Ectodermal cell (in vitro differentiated cells): Measurements from ENCODE around the gene HPCA.
A peak's percentile ranks its signal among the peaks of the same experiment; 100 is the strongest.

Experiments
- H3K27ac ChIP-seq: 2 replicates; pipeline ENCODE4 v1.7.0; 2013; ENCODE audit warnings: mild to moderate bottlenecking, low read depth, low read length; ENCODE audit not compliant: insufficient read depth, poor library complexity, severe bottlenecking
- H3K27me3 ChIP-seq: 2 replicates; pipeline ENCODE4 v1.7.0; 2013; ENCODE audit warnings: mild to moderate bottlenecking, low read length; ENCODE audit not compliant: insufficient read depth, control insufficient read depth, poor library complexity, severe bottlenecking
- H3K36me3 ChIP-seq: one replicate; pipeline ENCODE4 v1.7.0; 2013; ENCODE audit warnings: low read length; ENCODE audit not compliant: control insufficient read depth, insufficient read depth
- H3K4me1 ChIP-seq: one replicate; pipeline ENCODE4 v1.7.0; 2013; ENCODE audit warnings: low read length; ENCODE audit not compliant: control insufficient read depth, insufficient read depth
- H3K4me3 ChIP-seq: 2 replicates; pipeline ENCODE4 v1.7.0; 2013; ENCODE audit warnings: low read depth, low read length, control low read depth; ENCODE audit not compliant: insufficient read depth
- H3K9me3 ChIP-seq: 2 replicates; pipeline ENCODE4 v1.7.0; 2013; ENCODE audit warnings: mild to moderate bottlenecking, low read length, moderate library complexity; ENCODE audit not compliant: control insufficient read depth
- WGBS, 2 experiments: methylation state at CpG; one replicate each; pipeline ENCODE4 v1.1.7; 2013; ENCODE audit warnings: missing lambda C conversion rate in 2 of 2; 5-methylcytosine and 5-hydroxymethylcytosine counted together

Gene HPCA

GRCh38 chr1:32896451-32896850 is 10.2 kb downstream of the HPCA start:
- Histone ChIP-seq H3K27ac (no peak overlapping the region), H3K4me3 (no peak overlapping the region), H3K36me3 (no peaks in the 10 kb centered on the region), H3K4me1 (peaks cover 14% of the 10 kb centered on the region), H3K27me3 (peaks cover 41% of the 10 kb centered on the region), H3K9me3 (no peaks in the 10 kb centered on the region)
- WGBS, 2 experiments, result 89 to 91% methylated on average over 5 of the region's 5 CpGs

GRCh38 chr1:32897082-32898049 is 11.1 kb downstream of the HPCA start:
- peaks cover 10% of the 10 kb centered on the region for H3K4me1 ChIP-seq
- WGBS, 2 experiments, result 87 to 88% methylated on average over 11 of the region's 11 CpGs
- no peaks in the 10 kb centered on the region for H3K9me3 ChIP-seq
- no peaks in the 10 kb centered on the region for H3K36me3 ChIP-seq
- no peak overlapping the region for H3K27ac ChIP-seq
- H3K27me3 ChIP-seq, result peaks cover 42% of the 10 kb centered on the region
- H3K4me3 ChIP-seq, result no peak overlapping the region

GRCh38 chr1:32898056-32898455 is 11.8 kb downstream of the HPCA start:
- H3K27me3 ChIP-seq, result peaks cover 43% of the 10 kb centered on the region
- H3K27ac ChIP-seq, result no peak overlapping the region
- no peak overlapping the region for H3K4me3 ChIP-seq
- H3K9me3 ChIP-seq, result no peaks in the 10 kb centered on the region
- H3K36me3 ChIP-seq, result no peaks in the 10 kb centered on the region
- 94% methylated on average over 9 of the region's 9 CpGs for WGBS, 2 experiments
- H3K4me1 ChIP-seq, result peaks cover 8% of the 10 kb centered on the region

GRCh38 chr1:32898958-32899357 is 12.7 kb downstream of the HPCA start:
- Histone ChIP-seq H3K9me3 (no peaks in the 10 kb centered on the region), H3K36me3 (no peaks in the 10 kb centered on the region), H3K4me3 (no peak overlapping the region), H3K4me1 (peaks cover 6% of the 10 kb centered on the region), H3K27ac (no peak overlapping the region), H3K27me3 (peaks cover 43% of the 10 kb centered on the region)
- 85 to 93% methylated on average over 3 of the region's 3 CpGs for WGBS, 2 experiments

GRCh38 chr1:32899586-32900296 is 13.4 kb downstream of the HPCA start:
- Histone ChIP-seq H3K4me3 (no peak overlapping the region), H3K4me1 (no peaks in the 10 kb centered on the region), H3K9me3 (no peaks in the 10 kb centered on the region), H3K27me3 (peaks cover 43% of the 10 kb centered on the region), H3K36me3 (no peaks in the 10 kb centered on the region), H3K27ac (no peak overlapping the region)
- WGBS, 2 experiments, result 87 to 90% methylated on average over 7 of the region's 7 CpGs

- Histone ChIP-seq H3K4me1 (no peaks in the 10 kb centered on the region), H3K36me3 (no peaks in the 10 kb centered on the region), H3K4me3 (peak overlapping the region; percentile 43), H3K9me3 (no peaks in the 10 kb centered on the region), H3K27me3 (peaks cover 43% of the 10 kb centered on the region), H3K27ac (no peak overlapping the region)
- 26 to 30% methylated on average over 22 of the region's 22 CpGs for WGBS, 2 experiments
Observed at GRCh38 chr1:32900371-32900955, 14.2 kb downstream of the HPCA start.

GRCh38 chr1:32900956-32901822 is 14.9 kb downstream of the HPCA start, which contains the start of gene TMEM54:
TSS of gene TMEM54 (minus strand) at chr1:32901389. CDS start at chr1:32901238, 151 bp downstream.
- no peaks in the 10 kb centered on the region for H3K36me3 ChIP-seq
- H3K27me3 ChIP-seq, result peaks cover 43% of the 10 kb centered on the region
- H3K27ac ChIP-seq, result no peak within 1 kb of the TSS
- no peaks in the 10 kb centered on the region for H3K4me1 ChIP-seq
- WGBS, 2 experiments, result 2% methylated on average over 92 of the region's 92 CpGs
- peak within 1 kb of the TSS; percentile 43 for H3K4me3 ChIP-seq
- no peaks in the 10 kb centered on the region for H3K9me3 ChIP-seq

GRCh38 chr1:32901823-32902534 is 15.7 kb downstream of the HPCA start:
- Histone ChIP-seq H3K27me3 (peaks cover 43% of the 10 kb centered on the region), H3K9me3 (no peaks in the 10 kb centered on the region), H3K36me3 (no peaks in the 10 kb centered on the region), H3K4me3 (peak overlapping the region; percentile 43), H3K4me1 (no peaks in the 10 kb centered on the region), H3K27ac (no peak overlapping the region)
- WGBS, 2 experiments, result 57 to 60% methylated on average over 21 to 23 of the region's 24 CpGs

- Histone ChIP-seq H3K27ac (no peak overlapping the region), H3K9me3 (no peaks in the 10 kb centered on the region), H3K4me1 (no peaks in the 10 kb centered on the region), H3K27me3 (peaks cover 43% of the 10 kb centered on the region), H3K4me3 (no peak overlapping the region), H3K36me3 (no peaks in the 10 kb centered on the region)
- WGBS, 2 experiments, result 76 to 77% methylated on average over 6 of the region's 6 CpGs
Observed at GRCh38 chr1:32902535-32902920, 16.2 kb downstream of the HPCA start.
